Thymus (tissue), 14 donors: ENCODE measurements around the gene FGF7. TPM values are rescaled to one million over a fixed set of nuclear protein-coding genes. Genes with fewer than 3 reads are reported as not detected.
A peak's percentile ranks its signal among the peaks of the same experiment; 100 is the strongest.
"Not testable (repeated sequence)": the region's sequence is repeated elsewhere in the genome, so short reads cannot be mapped to it uniquely, and the experiment has no call there.

Experiments
- DNase-seq, 9 donors: peaks; one replicate each; pipeline ENCODE4 v3.0.0-alpha.2; 2013; ENCODE audit warnings: low spot score in 9 of 9, low read depth in 6 of 9, missing footprints in 1 of 9
- H3K27ac ChIP-seq, 2 donors: one replicate each; pipeline ENCODE4 v1.5.1; 2013; ENCODE audit warnings: control low read depth in 1 of 2, low read depth in 1 of 2, low read length in 1 of 2, mild to moderate bottlenecking in 1 of 2, moderate library complexity in 1 of 2
- H3K27me3 ChIP-seq, 2 donors: one replicate each; pipeline ENCODE4 v1.5.1; 2013; ENCODE audit warnings: low read length in 1 of 2; ENCODE audit not compliant: control insufficient read depth in 2 of 2, insufficient read depth in 1 of 2
- H3K36me3 ChIP-seq, 2 donors: one replicate each; pipeline ENCODE4 v1.5.1; 2013; ENCODE audit warnings: low read length in 1 of 2, mild to moderate bottlenecking in 1 of 2, moderate library complexity in 1 of 2; ENCODE audit not compliant: control insufficient read depth in 2 of 2, insufficient read depth in 2 of 2
- H3K4me1 ChIP-seq, 2 donors: one replicate each; pipeline ENCODE4 v1.5.1; 2013; ENCODE audit warnings: low read length in 2 of 2; ENCODE audit not compliant: control insufficient read depth in 2 of 2, insufficient read depth in 2 of 2
- H3K4me3 ChIP-seq, 2 donors: one replicate each; pipeline ENCODE4 v1.5.1; 2013; ENCODE audit warnings: low read length in 2 of 2, control low read depth in 1 of 2, mild to moderate bottlenecking in 1 of 2
- H3K9me3 ChIP-seq, 2 donors: one replicate each; pipeline ENCODE4 v1.5.1; 2013; ENCODE audit warnings: low read length in 1 of 2, mild to moderate bottlenecking in 1 of 2; ENCODE audit not compliant: control insufficient read depth in 2 of 2, insufficient read depth in 1 of 2
- WGBS: extraction: QIAGEN DNeasy Blood & Tissue Kit; methylation state at CpG from one replicate; pipeline ENCODE4 v1.1.7; 2013; 5-methylcytosine and 5-hydroxymethylcytosine counted together
- long read RNA-seq, 10 donors: transcript quantifications; one replicate each; lab custom pipeline, GENCODE V29; 2026
- polyA plus RNA-seq: library from polyadenylated mRNA; stranded (reverse); fragments of 200-250 nt; gene quantifications from one replicate; pipeline ENCODE4 v1.2.3, GENCODE V29; 2013
- total RNA-seq: library from RNA; stranded (reverse); fragments of 120-200 nt; gene quantifications from one replicate; pipeline ENCODE4 v1.2.4, GENCODE V29; 2013
- donor health status: healthy.

The FGF7 gene, protein sequence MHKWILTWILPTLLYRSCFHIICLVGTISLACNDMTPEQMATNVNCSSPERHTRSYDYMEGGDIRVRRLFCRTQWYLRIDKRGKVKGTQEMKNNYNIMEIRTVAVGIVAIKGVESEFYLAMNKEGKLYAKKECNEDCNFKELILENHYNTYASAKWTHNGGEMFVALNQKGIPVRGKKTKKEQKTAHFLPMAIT
- 2.1 TPM for total RNA-seq
- 5.0 TPM for polyA plus RNA-seq
- long read RNA-seq, donor 1 = 0 reads
- long read RNA-seq, donor 2 = 0 reads
- long read RNA-seq, donor 3, partial matches to known transcripts = 0 of 1 reads
- long read RNA-seq, donor 3, other reads (novel, unspliced or antisense) = 0 of 1 reads
- long read RNA-seq, donor 4, full-length matches to known transcripts = 1 of 1 reads
- long read RNA-seq, donor 4, partial matches to known transcripts = 0 of 1 reads
- long read RNA-seq, donor 4, other reads (novel, unspliced or antisense) = 0 of 1 reads
- long read RNA-seq, donor 5, full-length matches to known transcripts = 5 of 5 reads
- long read RNA-seq, donor 5, partial matches to known transcripts = 0 of 5 reads
- long read RNA-seq, donor 5, other reads (novel, unspliced or antisense) = 0 of 5 reads
- long read RNA-seq, donor 6, full-length matches to known transcripts = 1 of 1 reads
- long read RNA-seq, donor 6, partial matches to known transcripts = 0 of 1 reads
- long read RNA-seq, donor 6, other reads (novel, unspliced or antisense) = 0 of 1 reads
- long read RNA-seq, donor 7, full-length matches to known transcripts = 3 of 3 reads
- long read RNA-seq, donor 7, partial matches to known transcripts = 0 of 3 reads
- long read RNA-seq, donor 7, other reads (novel, unspliced or antisense) = 0 of 3 reads
- long read RNA-seq, donor 8, full-length matches to known transcripts = 1 of 1 reads
- long read RNA-seq, donor 8, partial matches to known transcripts = 0 of 1 reads
- long read RNA-seq, donor 8, other reads (novel, unspliced or antisense) = 0 of 1 reads
- long read RNA-seq, donor 9 = 0 reads
- long read RNA-seq, donor 10, full-length matches to known transcripts = 2 of 2 reads
- long read RNA-seq, donor 10, partial matches to known transcripts = 0 of 2 reads
- long read RNA-seq, donor 10, other reads (novel, unspliced or antisense) = 0 of 2 reads

DNA sequence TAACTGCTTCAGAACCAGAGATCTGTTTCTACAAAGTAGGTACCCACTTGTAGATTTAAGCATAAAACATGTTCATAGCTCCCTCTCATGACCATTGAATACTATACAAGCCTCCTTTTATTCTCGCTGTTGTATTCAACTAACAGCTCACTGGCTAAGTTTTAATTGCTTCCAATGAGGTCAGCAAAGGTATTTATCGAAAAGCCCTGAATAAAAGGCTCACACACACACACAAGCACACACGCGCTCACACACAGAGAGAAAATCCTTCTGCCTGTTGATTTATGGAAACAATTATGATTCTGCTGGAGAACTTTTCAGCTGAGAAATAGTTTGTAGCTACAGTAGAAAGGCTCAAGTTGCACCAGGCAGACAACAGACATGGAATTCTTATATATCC, at the start of gene FGF7:
TSS of gene FGF7 (plus strand) at position 222 of the 400 bp plus-strand sequence. CDS start 1,056 bp downstream, outside the sequence.
- Histone ChIP-seq H3K27me3 (no peaks in the 10 kb centered on the region), H3K4me1 (no peaks in the 10 kb centered on the region), H3K36me3 (no peaks in the 10 kb centered on the region), H3K9me3 (no peaks in the 10 kb centered on the region), H3K27ac (no peak within 1 kb of the TSS), H3K4me3 (no peak within 1 kb of the TSS)
- WGBS = 89% methylated on average over 4 of the region's 4 CpGs
- peak in 1 of 9 donors; percentile 5 for DNase-seq

- Histone ChIP-seq H3K4me1 (peaks cover 0 to 2% of the 10 kb centered on the region in 2 donors), H3K27me3 (no peaks in the 10 kb centered on the region), H3K4me3 (no peak overlapping the region), H3K27ac (no peak overlapping the region), H3K9me3 (no peaks in the 10 kb centered on the region), H3K36me3 (no peaks in the 10 kb centered on the region)
- 90% methylated on average over 4 of the region's 4 CpGs for WGBS
- no peak for DNase-seq
Measured at GRCh38 chr15:49379996-49380395, 43.0 kb upstream of the FGF7 start.

GRCh38 chr15:49380912-49381311, 42.1 kb upstream of the FGF7 start:
- 93% methylated on average over 5 of the region's 5 CpGs for WGBS
- Histone ChIP-seq H3K9me3 (no peaks in the 10 kb centered on the region), H3K4me1 (peaks cover 0 to 2% of the 10 kb centered on the region in 2 donors), H3K36me3 (no peaks in the 10 kb centered on the region), H3K4me3 (no peak overlapping the region), H3K27me3 (no peaks in the 10 kb centered on the region), H3K27ac (no peak overlapping the region)
- no peak for DNase-seq

DNA sequence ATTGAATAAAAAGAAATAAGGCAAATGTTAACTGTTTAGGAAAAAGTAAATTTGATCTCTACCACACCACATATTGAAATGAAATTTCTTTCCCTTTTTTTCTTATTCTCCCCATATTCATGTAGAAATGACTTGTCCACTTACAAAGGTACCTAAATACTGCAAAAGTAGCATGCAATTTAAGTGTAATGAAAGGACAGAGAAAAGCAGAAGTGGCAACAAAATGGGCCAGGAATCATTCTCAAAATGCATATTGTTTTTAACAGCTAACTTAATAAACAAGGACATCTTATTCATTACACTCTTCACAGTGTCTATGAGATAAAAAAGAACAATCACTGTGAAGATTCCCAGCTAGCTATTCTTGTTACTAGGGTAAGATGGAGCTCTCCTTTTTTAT, 40.6 kb upstream of the FGF7 start:
- Histone ChIP-seq H3K4me1 (peaks cover 0 to 2% of the 10 kb centered on the region in 2 donors), H3K9me3 (no peaks in the 10 kb centered on the region), H3K36me3 (no peaks in the 10 kb centered on the region), H3K27me3 (no peaks in the 10 kb centered on the region), H3K4me3 (no peak overlapping the region), H3K27ac (no peak overlapping the region)
- DNase-seq = no peak

- Histone ChIP-seq H3K36me3 (no peaks in the 10 kb centered on the region), H3K27me3 (no peaks in the 10 kb centered on the region), H3K4me1 (peaks cover 0 to 2% of the 10 kb centered on the region in 2 donors), H3K27ac (peak overlapping the region in 1 of 2 donors; percentile 35), H3K4me3 (no peak overlapping the region), H3K9me3 (no peaks in the 10 kb centered on the region)
- 19% methylated on average over 1 of the region's 1 CpG for WGBS
- DNase-seq = peak in 7 of 9 donors; percentile 14 to 37 (median 21)
Measured at GRCh38 chr15:49383266-49383665, 39.8 kb upstream of the FGF7 start.

- no peaks in the 10 kb centered on the region for H3K9me3 ChIP-seq
- no peak overlapping the region for H3K27ac ChIP-seq
- 92% methylated on average over 2 of the region's 2 CpGs for WGBS
- H3K27me3 ChIP-seq = no peaks in the 10 kb centered on the region
- DNase-seq = no peak
- no peaks in the 10 kb centered on the region for H3K4me1 ChIP-seq
- no peak overlapping the region for H3K4me3 ChIP-seq
- no peaks in the 10 kb centered on the region for H3K36me3 ChIP-seq
Measured at GRCh38 chr15:49387471-49387870, 35.6 kb upstream of the FGF7 start.

GRCh38 chr15:49402515-49403296, 20.3 kb upstream of the FGF7 start:
- not testable (repeated sequence) for H3K9me3 ChIP-seq, H3K27me3 ChIP-seq, H3K4me3 ChIP-seq, H3K4me1 ChIP-seq, H3K36me3 ChIP-seq, H3K27ac ChIP-seq, DNase-seq
- 89% methylated on average over 5 of the region's 5 CpGs for WGBS

- no peaks in the 10 kb centered on the region for H3K36me3 ChIP-seq
- H3K4me1 ChIP-seq = no peaks in the 10 kb centered on the region
- H3K27me3 ChIP-seq = no peaks in the 10 kb centered on the region
- no peak for DNase-seq
- 97% methylated on average over 17 of the region's 17 CpGs for WGBS
- H3K27ac ChIP-seq = no peak overlapping the region
- H3K9me3 ChIP-seq = no peaks in the 10 kb centered on the region
- no peak overlapping the region for H3K4me3 ChIP-seq
Measured at GRCh38 chr15:49406352-49407118, 16.5 kb upstream of the FGF7 start.
